DOHH2 (cell line): ENCODE results near the gene P3H3.
"Not testable (repeated sequence)": the region's sequence is repeated elsewhere in the genome, so short reads cannot be mapped to it uniquely, and the experiment has no call there.

ENCODE experiments used
- H3F3A ChIP-seq: fragments of 200-600 bp; sonication (generic), shearing (Covaris generic); 2 replicates; pipeline ENCODE4 v1.6.0; 2016; ENCODE audit warnings: antibody characterized with exemption, mild to moderate bottlenecking; ENCODE audit not compliant: control insufficient read depth, insufficient read depth
- H3K27ac ChIP-seq: fragments of 200-600 bp; sonication (generic); 2 replicates; pipeline ENCODE4 v1.5.1; 2014; ENCODE audit warnings: low read depth, mild to moderate bottlenecking, low read length, moderate library complexity
- H3K27me3 ChIP-seq: fragments of 200-600 bp; sonication (generic); 2 replicates; pipeline ENCODE4 v1.6.1; 2014; ENCODE audit warnings: mild to moderate bottlenecking, low read length, mixed read lengths; ENCODE audit not compliant: control insufficient read depth
- H3K36me3 ChIP-seq: fragments of 200-600 bp; sonication (generic); 2 replicates; pipeline ENCODE4 v1.6.1; 2014; ENCODE audit warnings: mild to moderate bottlenecking, low read length, moderate library complexity, mixed read lengths; ENCODE audit not compliant: control insufficient read depth
- H3K4me1 ChIP-seq: fragments of 200-600 bp; sonication (generic); 2 replicates; pipeline ENCODE4 v1.6.1; 2014; ENCODE audit warnings: mild to moderate bottlenecking, low read length, mixed read lengths; ENCODE audit not compliant: control insufficient read depth
- H3K4me2 ChIP-seq: fragments of 200-600 bp; sonication (generic); 2 replicates; pipeline ENCODE4 v1.6.0; 2014; ENCODE audit warnings: mild to moderate bottlenecking, low read length, moderate library complexity
- H3K4me3 ChIP-seq: fragments of 200-600 bp; sonication (generic); 2 replicates; pipeline ENCODE4 v1.5.1; 2014; ENCODE audit warnings: mild to moderate bottlenecking, low read length, mixed read lengths
- H3K79me2 ChIP-seq: fragments of 200-600 bp; sonication (generic); 2 replicates; pipeline ENCODE4 v1.6.1; 2014; ENCODE audit warnings: mild to moderate bottlenecking, low read length, mixed read lengths; ENCODE audit not compliant: control insufficient read depth
- H3K9me2 ChIP-seq: fragments of 200-600 bp; sonication (generic); replicated peaks from 2 replicates; pipeline ENCODE4 v1.6.1; 2014; ENCODE audit warnings: mild to moderate bottlenecking, low read length, mixed read lengths; ENCODE audit not compliant: control insufficient read depth
- H3K9me3 ChIP-seq: fragments of 200-600 bp; sonication (generic); 2 replicates; pipeline ENCODE4 v1.6.1; 2014; ENCODE audit warnings: antibody characterized with exemption, low read length, mixed read lengths; ENCODE audit not compliant: control insufficient read depth, insufficient read depth
- H4K20me1 ChIP-seq: fragments of 200-600 bp; sonication (generic); 2 replicates; pipeline ENCODE4 v1.6.0; 2014; ENCODE audit warnings: low read depth, mild to moderate bottlenecking, antibody characterized with exemption, low read length, moderate library complexity; ENCODE audit not compliant: control insufficient read depth, insufficient read depth
- EZH2phosphoT487 ChIP-seq: fragments of 200-600 bp; sonication (generic); IDR thresholded peaks from 2 replicates; pipeline ENCODE4 v1.6.1; 2017; ENCODE audit warnings: borderline replicate concordance, mild to moderate bottlenecking, antibody characterized with exemption, low read length, moderate library complexity, mixed read lengths
- TF ChIP-seq, protein P1 (sequence below): fragments of 200-600 bp; sonication (generic); IDR thresholded peaks from one replicate; pipeline ENCODE4 v1.5.1; 2014; ENCODE audit warnings: antibody characterized with exemption, mild to moderate bottlenecking, low read depth, low read length; ENCODE audit not compliant: poor library complexity, severe bottlenecking

P3H3 gene

DNA sequence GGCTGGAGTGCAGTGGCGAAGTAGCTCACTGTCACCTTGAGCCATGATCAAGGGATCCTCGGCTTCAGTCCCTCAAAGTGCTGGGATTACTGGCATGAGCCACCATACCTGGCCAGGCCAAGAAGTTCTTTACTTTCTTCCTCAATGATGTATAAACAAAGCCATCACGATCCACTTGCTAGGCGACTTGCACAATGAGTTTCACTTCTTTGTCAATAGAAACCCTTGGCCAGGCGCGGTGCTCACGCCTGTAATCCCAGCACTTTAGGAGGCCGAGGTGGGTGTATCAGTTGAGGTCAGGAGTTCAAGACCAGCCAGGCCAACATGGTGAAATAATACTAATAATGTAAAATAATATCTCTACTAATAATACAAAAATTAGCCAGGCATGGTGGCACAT lies 59.3 kb downstream of the P3H3 start:
- H3K79me2 ChIP-seq, result no peaks in the 10 kb centered on the region
- H3K9me3 ChIP-seq, result no peaks in the 10 kb centered on the region
- no peak overlapping the region for H3K4me3 ChIP-seq
- no peaks in the 10 kb centered on the region for H4K20me1 ChIP-seq
- H3K4me2 ChIP-seq, result no peak overlapping the region
- H3K27ac ChIP-seq, result no peak overlapping the region
- no peaks in the 10 kb centered on the region for H3K9me2 ChIP-seq
- H3F3A ChIP-seq, result 0 out of 2 replicates have a peak, but pooled peaks cover 2% of the 10 kb centered on the region
- H3K36me3 ChIP-seq, result peaks cover 6% of the 10 kb centered on the region
- TF ChIP-seq EZH2phosphoT487, result no peak
- TF ChIP-seq, protein P1, sequence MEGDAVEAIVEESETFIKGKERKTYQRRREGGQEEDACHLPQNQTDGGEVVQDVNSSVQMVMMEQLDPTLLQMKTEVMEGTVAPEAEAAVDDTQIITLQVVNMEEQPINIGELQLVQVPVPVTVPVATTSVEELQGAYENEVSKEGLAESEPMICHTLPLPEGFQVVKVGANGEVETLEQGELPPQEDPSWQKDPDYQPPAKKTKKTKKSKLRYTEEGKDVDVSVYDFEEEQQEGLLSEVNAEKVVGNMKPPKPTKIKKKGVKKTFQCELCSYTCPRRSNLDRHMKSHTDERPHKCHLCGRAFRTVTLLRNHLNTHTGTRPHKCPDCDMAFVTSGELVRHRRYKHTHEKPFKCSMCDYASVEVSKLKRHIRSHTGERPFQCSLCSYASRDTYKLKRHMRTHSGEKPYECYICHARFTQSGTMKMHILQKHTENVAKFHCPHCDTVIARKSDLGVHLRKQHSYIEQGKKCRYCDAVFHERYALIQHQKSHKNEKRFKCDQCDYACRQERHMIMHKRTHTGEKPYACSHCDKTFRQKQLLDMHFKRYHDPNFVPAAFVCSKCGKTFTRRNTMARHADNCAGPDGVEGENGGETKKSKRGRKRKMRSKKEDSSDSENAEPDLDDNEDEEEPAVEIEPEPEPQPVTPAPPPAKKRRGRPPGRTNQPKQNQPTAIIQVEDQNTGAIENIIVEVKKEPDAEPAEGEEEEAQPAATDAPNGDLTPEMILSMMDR, result no peak
- no peaks in the 10 kb centered on the region for H3K27me3 ChIP-seq
- H3K4me1 ChIP-seq, result peaks cover 17% of the 10 kb centered on the region

GRCh38 chr12:6888360-6888759 lies 60.2 kb downstream of the P3H3 start:
- H3K9me3 ChIP-seq, result no peaks in the 10 kb centered on the region
- H3F3A ChIP-seq, result 0 out of 2 replicates have a peak, but pooled peaks cover 2% of the 10 kb centered on the region
- H3K36me3 ChIP-seq, result peaks cover 5% of the 10 kb centered on the region
- H3K27ac ChIP-seq, result no peak overlapping the region
- H3K4me2 ChIP-seq, result no peak overlapping the region
- H3K9me2 ChIP-seq, result no peaks in the 10 kb centered on the region
- H3K4me1 ChIP-seq, result peaks cover 17% of the 10 kb centered on the region
- no peaks in the 10 kb centered on the region for H4K20me1 ChIP-seq
- TF ChIP-seq, protein P1, result no peak
- no peak for TF ChIP-seq EZH2phosphoT487
- H3K4me3 ChIP-seq, result no peak overlapping the region
- H3K79me2 ChIP-seq, result no peaks in the 10 kb centered on the region
- H3K27me3 ChIP-seq, result no peaks in the 10 kb centered on the region

- H3K9me3 ChIP-seq, H3K9me2 ChIP-seq, H3K36me3 ChIP-seq, H3K4me2 ChIP-seq, H3K4me3 ChIP-seq, H4K20me1 ChIP-seq, H3K79me2 ChIP-seq, H3K27ac ChIP-seq, H3K27me3 ChIP-seq, H3F3A ChIP-seq: not testable (repeated sequence)
- peaks cover 17% of the 10 kb centered on the region for H3K4me1 ChIP-seq
Measured at GRCh38 chr12:6888794-6889193, 60.6 kb downstream of the P3H3 start.
